Activated T-cell treated with anti-CD3 and anti-CD28 coated beads, Interleukin-2, amount 50 U/mL, for 1 hour (primary cell): Measurements from ENCODE around the gene HOXA13.
A peak's percentile ranks its signal among the peaks of the same experiment; 100 is the strongest.

Experiments
- DNase-seq: peaks from one replicate; pipeline ENCODE4 v3.0.0-alpha.2; 2020

The HOXA13 gene

GRCh38 chr7:27199849-27200760, at the start of gene HOXA13:
TSS of gene HOXA13 (minus strand) at chr7:27200091. CDS start at chr7:27200077, 14 bp downstream.
- peak; percentile 48 for DNase-seq

- DNase-seq, result no peak
These were observed 49.2 kb upstream of the HOXA13 start for GRCh38 chr7:27248911-27249723.

GRCh38 chr7:27248427-27248806, 48.5 kb upstream of the HOXA13 start:
- no peak for DNase-seq

DNA sequence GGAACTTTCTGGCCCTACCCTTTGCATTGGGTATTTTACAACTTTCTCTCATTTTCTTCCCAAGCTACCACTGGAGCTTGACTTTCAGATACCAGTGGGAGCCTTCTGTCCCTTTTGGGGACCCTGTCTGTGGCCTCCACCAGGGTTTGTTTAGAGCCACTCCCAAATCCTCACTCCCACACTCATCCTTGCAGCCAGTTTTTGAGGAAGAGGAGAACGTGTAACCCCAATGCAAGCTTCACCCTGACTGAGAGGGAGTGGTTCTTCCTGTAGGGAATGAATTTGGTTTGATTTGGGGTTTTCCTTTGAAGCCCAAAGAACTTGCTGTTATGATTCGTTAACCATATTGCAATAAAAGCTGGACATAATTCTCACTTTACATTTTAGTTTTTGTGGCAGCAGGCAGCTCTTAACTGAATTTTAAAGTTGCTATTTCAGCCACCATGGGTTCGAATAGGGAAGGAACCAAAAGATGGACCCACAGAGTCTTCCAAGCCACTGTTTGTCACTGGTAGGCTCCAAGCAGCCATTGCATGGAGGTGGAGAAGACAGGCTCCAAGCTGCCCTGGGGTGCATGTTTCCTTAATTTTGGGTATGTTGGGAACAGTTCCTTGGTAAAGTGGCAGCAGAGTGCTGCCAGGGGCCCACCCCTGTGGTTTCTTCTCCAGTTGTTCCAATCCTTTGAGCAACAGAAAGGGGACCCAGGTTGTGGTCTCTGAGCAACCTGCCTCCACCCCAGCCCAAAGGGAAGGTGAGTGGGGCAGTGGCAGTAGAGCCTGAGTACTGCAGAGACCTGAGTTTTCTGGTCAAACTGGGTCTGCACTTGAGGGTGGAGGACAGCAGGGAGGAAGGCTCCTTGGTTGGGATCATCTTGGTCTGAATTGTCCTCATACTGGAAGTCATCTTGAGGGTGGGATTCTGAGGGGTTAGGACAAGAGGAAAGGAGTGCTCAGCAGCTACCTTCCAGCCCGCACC, 47.8 kb upstream of the HOXA13 start:
- DNase-seq, result no peak

GRCh38 chr7:27247000-27247399, 47.1 kb upstream of the HOXA13 start:
- DNase-seq, result no peak

DNA sequence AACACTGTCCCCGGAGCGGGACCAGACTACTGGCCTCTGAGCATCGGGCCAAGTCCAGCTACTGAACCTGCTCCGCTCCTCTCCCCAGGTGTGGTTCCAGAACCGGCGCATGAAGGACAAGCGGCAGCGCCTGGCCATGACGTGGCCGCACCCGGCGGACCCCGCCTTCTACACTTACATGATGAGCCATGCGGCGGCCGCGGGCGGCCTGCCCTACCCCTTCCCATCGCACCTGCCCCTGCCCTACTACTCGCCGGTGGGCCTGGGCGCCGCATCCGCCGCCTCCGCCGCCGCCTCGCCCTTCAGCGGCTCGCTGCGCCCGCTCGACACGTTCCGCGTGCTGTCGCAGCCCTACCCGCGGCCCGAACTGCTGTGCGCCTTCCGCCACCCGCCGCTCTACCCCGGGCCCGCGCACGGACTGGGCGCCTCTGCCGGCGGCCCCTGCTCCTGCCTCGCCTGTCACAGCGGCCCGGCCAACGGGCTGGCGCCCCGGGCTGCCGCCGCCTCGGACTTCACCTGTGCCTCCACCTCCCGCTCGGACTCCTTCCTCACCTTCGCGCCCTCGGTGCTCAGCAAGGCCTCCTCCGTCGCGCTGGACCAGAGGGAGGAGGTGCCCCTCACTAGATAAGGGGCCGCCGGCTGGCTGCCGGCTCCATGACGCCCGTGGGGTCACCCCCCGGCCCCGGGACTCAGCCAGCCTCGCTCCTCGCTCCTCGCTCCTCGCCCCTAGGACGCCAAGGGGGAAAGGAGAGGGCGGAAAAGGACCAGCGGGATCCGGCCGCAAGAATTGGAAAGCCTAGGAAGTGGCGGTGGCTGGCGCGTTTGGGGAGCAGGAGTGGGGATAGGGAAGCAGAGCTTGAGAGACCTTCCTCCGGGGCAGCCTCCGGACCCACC, 46.2 kb upstream of the HOXA13 start:
- no peak for DNase-seq

GRCh38 chr7:27245124-27245797, 45.4 kb upstream of the HOXA13 start:
- DNase-seq, result no peak

GRCh38 chr7:27244488-27245123, 44.7 kb upstream of the HOXA13 start:
- DNase-seq, result no peak

GRCh38 chr7:27243340-27244163, 43.7 kb upstream of the HOXA13 start:
- no peak for DNase-seq

DNA sequence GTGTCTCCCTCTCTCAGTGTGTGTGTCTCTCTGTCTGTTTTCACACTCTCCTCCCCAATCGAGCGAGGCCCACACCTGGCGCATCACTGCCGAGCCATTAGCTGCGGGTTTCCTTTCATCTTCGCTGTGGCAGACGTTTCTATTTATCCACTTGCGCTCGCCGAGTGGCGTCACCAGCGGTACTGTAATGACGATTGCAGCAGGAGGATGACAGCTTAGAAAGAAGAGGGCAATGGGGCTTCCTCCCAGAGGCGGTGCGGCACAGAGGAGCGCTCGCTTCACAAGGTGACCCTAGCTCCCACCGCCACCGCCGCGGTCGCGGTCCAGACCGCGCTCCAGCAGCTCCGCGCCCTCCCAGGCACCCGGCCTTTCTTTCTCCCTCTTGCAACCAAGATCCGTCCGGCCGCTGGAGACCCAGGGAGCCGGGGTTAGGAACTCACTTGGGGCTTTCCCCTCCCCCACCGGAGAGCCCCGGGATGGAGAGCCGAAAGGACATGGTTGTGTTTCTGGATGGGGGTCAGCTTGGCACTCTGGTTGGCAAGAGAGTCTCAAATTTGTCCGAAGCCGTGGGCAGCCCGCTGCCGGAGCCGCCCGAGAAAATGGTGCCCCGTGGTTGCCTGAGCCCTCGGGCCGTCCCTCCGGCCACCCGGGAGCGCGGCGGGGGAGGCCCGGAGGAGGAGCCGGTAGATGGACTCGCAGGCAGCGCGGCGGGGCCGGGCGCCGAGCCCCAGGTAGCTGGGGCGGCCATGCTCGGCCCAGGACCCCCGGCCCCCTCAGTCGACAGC, 42.9 kb upstream of the HOXA13 start, which contains the start of gene EVX1:
EVX1 (plus strand) TSS at position 248 of the 785 bp plus-strand sequence; CDS start at position 477, 229 bp downstream.
- peak; percentile 60 for DNase-seq

DNA sequence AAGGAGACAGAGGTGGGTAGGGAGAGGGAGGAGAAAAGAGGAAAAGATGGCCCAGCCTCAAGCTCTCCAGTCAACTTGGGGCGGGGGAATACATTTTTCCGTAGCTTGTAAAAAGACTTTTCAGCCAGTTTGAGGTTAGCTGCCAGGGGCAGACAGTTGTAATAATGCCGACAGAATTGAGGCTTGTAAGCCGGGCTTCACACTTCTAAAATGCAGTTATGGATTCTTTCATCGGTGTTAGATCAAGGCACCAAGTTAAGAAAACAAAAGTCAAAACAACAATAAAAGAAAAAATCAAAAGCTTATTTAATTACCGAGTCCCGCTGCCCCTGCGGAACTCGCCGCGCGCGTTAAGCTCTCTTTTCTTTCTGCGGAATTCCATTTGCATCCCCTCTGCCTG, 42.3 kb upstream of the HOXA13 start:
- no peak for DNase-seq

- DNase-seq, result no peak
These were observed 41.5 kb upstream of the HOXA13 start for GRCh38 chr7:27241189-27242056.

DNA sequence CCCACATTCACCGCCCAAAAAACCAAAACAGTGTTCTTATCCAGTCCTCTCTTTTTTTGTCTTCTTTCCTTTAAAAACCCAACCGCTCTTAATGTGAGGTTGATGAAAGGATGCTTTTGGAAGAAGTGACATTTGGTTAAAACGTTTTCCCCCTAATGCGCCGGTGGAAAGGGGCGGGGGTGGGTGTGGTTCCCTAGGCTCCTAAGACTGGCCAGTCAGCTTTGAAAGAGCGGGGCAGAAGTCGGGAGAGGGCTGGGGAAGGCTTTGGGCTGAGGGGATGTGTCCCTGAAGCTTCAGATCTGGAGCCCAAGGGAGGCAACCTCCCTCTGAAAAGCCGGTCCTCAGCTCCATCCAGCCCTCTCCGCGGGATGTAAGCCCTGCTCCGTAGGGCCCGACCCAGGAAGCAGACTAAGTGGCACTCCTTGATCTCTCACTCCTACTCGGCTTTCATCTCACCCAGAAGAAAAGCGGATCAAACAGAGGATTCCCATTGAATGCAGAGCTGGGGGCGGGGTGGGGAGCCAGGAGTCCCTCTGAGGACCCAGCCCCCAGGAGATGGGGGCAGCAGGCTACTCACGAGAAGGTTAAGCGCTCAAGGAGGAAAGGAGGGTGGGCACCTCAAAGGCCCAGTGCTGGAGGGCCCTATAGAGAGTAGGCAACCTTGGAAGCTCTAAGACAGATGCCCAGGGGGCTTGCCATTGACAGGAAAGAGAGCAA, 40.3 kb upstream of the HOXA13 start:
- no peak for DNase-seq

DNA sequence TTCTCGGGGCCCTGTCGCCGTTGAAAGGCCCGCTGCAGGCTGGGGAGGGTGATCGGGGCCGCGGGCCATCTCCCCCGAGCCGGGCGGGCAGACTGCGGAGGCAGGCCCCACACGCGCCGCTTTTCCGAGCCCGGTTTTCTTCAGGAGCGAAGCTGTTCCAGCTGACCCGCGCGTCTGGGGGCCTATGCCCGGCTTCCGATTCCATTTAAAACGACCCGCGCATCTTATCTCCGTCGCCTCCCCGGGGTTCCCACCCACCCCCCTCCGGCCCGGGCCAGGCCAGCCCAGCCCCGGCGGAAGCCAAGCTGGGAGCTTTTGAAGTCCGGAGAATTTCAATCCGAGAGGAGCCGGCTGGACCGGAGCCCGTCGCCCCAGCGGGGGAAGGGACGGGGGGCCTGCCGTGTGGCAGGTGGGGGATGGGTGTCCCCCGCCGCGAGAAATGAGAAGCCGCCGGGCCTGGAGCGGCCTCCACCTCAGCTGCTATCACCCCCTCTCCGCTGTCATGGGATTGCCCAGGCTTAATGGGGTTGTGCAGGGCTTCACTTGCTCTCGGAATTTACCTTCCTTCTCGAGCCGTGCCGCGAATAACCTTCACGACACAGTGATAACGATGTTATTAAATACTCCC, 39.6 kb upstream of the HOXA13 start:
- DNase-seq, result no peak

DNA sequence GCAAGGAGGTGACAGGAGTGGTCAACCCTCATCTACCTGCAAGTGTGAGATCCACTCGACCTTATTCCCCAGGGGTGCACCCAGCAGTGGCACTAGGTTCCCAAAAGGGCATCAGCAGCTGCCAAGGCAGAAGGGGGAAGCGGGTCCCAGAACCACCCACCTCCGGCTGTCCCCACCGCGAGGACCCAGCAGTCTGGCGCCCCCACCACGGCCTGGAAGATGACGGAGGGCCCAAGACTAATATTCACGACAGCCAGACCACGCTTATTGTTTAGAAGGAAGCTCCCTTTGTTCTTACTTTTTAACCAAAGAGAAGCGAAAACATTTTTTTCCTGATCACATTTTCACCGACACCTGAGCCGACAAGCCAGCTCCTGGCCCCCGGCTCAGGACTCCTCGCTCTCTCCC, 39.1 kb upstream of the HOXA13 start:
- DNase-seq, result no peak

GRCh38 chr7:27237735-27238334, 37.9 kb upstream of the HOXA13 start:
- DNase-seq, result no peak
